Glomerular visceral epithelial cell (primary cell): Measurements from ENCODE around the gene CCZ1.
"Not testable (repeated sequence)": the region's sequence is repeated elsewhere in the genome, so short reads cannot be mapped to it uniquely, and the experiment has no call there.

ENCODE experiments used
- DNase-seq: peaks from one replicate; pipeline ENCODE4 v3.0.0-alpha.2; 2016; ENCODE audit errors: extremely low spot score

Gene CCZ1

GRCh38 chr7:5898480-5899224 lies at the start of gene CCZ1:
CCZ1 (plus strand) TSS chr7:5898733; CDS start chr7:5898800, 67 bp downstream.
- peak; percentile 63 for DNase-seq

GRCh38 chr7:5850944-5851343 lies 47.6 kb upstream of the CCZ1 start:
- DNase-seq = no peak

GRCh38 chr7:5854738-5855137 lies 43.8 kb upstream of the CCZ1 start:
- DNase-seq = no peak

GRCh38 chr7:5857041-5857575 lies 41.4 kb upstream of the CCZ1 start:
- not testable (repeated sequence) for DNase-seq

- DNase-seq = not testable (repeated sequence)
These were observed 40.0 kb upstream of the CCZ1 start for GRCh38 chr7:5858494-5858893.

GRCh38 chr7:5861281-5861680 lies 37.3 kb upstream of the CCZ1 start:
- not testable (repeated sequence) for DNase-seq

GRCh38 chr7:5862753-5863366 lies 35.7 kb upstream of the CCZ1 start:
- DNase-seq = not testable (repeated sequence)

- DNase-seq = not testable (repeated sequence)
These were observed 33.1 kb upstream of the CCZ1 start for GRCh38 chr7:5865279-5865931.

GRCh38 chr7:5867060-5867459 lies 31.5 kb upstream of the CCZ1 start:
- no peak for DNase-seq

- not testable (repeated sequence) for DNase-seq
These were observed 29.6 kb upstream of the CCZ1 start for GRCh38 chr7:5868928-5869341.

GRCh38 chr7:5869691-5870090 lies 28.8 kb upstream of the CCZ1 start:
- no peak for DNase-seq

- DNase-seq = no peak
These were observed 28.2 kb upstream of the CCZ1 start for GRCh38 chr7:5870311-5870710.

GRCh38 chr7:5872326-5872725 lies 26.2 kb upstream of the CCZ1 start:
- DNase-seq = no peak

- not testable (repeated sequence) for DNase-seq
These were observed 18.9 kb upstream of the CCZ1 start for GRCh38 chr7:5879591-5879990.

- DNase-seq = not testable (repeated sequence)
These were observed 18.4 kb upstream of the CCZ1 start for GRCh38 chr7:5880106-5880505.

- DNase-seq = not testable (repeated sequence)
These were observed 14.1 kb upstream of the CCZ1 start for GRCh38 chr7:5884431-5884830.

- DNase-seq = not testable (repeated sequence)
These were observed 10.5 kb upstream of the CCZ1 start for GRCh38 chr7:5888021-5888420.

- not testable (repeated sequence) for DNase-seq
These were observed 8.3 kb upstream of the CCZ1 start for GRCh38 chr7:5890244-5890643.

- DNase-seq = no peak
These were observed 6.0 kb upstream of the CCZ1 start for GRCh38 chr7:5892498-5892897.

GRCh38 chr7:5897369-5897919 lies 1.1 kb upstream of the CCZ1 start:
- not testable (repeated sequence) for DNase-seq

GRCh38 chr7:5903002-5903401 lies 4.5 kb downstream of the CCZ1 start:
- not testable (repeated sequence) for DNase-seq

GRCh38 chr7:5904726-5905125 lies 6.2 kb downstream of the CCZ1 start:
- DNase-seq = not testable (repeated sequence)
